ENCODE measurements around the gene PARP9.
"Not testable (repeated sequence)": the region's sequence is repeated elsewhere in the genome, so short reads cannot be mapped to it uniquely, and the experiment has no call there.

Gene PARP9

GRCh38 chr3:122572940-122573412, 8.9 kb upstream of the PARP9 start:
- peak; percentile 41 to 67 for DNase-seq

- DNase-seq, result no peak
These were observed 4.7 kb upstream of the PARP9 start for GRCh38 chr3:122568755-122569154.

DNA sequence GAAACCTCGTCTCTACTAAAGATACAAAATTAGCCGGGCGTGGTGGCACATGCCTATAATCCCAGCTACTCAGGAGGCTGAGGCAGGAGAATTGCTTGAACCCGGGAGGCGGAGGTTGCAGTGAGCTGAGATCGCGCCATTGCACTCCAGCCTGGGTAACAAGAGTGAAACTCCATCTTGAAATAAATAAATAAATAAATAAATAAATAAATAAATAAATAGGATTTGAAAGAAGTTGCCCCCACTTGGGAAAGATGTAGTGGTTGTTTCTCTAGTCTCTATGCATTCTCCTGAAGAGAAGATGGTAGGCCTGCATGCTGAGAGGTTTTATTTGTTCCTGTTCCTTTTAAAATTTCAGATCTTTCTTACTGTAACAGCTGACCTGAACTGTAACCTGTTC, 4.0 kb upstream of the PARP9 start:
- not testable (repeated sequence) for DNase-seq

DNA sequence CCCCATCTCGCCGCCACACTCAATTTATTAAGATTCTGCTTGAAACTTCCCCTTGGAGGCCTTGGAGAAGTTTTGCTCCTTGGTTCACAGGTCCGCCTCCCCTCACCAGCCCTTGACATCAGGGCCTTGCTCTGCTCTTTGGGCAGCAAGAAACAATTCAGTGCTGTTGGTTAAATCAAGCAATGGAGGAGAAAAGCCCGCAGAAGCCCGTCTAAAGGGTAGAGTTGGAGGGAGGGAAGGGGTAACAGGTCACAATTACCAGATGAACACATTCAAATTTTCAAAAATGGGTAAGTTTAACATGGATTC, 429 bp downstream of the PARP9 start:
- peak in 1 of 2 donors; percentile 32 for DNase-seq

- no peak for DNase-seq
These were observed 980 bp downstream of the PARP9 start for GRCh38 chr3:122562923-122563716.

GRCh38 chr3:122560680-122561079, 3.4 kb downstream of the PARP9 start:
- peak; percentile 56 to 85 for DNase-seq

DNA sequence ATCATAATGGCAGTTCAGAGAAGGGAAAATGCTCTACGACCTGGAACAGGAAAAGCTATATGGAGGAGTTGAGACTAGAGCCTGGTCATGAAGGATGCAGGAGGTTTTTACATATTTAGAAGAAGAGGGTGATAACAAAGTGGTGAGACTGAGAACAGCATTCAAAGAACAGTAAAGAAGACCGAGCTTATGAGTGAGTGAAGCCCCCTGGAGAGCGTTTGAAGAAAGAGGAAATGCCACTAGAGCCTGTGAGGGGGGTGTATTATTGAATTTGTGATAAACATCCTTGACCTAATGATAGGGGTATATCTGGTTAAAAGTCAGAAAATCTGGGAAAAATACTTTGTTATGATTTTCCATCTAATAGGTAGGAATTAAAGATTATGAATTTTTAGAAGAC, 4.2 kb downstream of the PARP9 start:
- DNase-seq, result no peak

DNA sequence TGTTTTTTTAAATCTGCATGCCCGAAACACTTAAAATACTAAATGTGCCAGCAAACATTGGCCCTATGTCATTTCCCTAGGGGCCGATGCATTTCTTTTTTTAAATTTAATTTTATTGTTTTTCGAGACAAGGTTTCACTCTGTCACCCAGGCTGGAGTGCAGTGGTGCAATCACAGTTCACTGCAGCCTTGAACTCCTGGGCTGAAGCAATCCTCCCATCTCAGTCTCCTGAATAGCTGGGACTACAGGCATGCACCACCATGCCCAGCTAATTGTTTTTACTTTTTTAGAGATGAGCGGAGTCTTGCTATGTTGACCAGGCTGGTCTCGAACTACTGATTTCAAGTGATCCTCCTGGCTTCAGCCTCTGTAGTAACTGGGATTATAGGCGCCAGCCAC, 5.5 kb downstream of the PARP9 start:
- no peak for DNase-seq

DNA sequence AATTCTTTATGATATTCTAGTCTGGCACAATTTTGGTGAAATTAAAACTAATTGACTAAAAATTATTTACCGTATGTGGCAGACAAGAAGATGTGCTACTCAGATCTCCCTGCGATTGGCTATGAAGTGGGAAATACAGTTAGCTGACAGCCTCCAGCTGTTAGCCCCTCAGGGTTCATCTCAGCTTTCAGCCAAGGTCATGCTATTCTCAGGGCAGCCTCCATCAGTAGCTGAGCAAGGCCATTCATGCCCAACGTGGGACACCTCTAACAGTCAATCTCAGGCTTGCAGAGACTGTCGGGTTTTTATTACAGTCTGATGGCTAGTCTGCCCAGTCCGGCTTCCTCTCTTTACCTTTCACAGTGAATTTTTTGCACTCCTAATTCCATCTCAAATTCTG, 6.7 kb downstream of the PARP9 start:
- DNase-seq, result no peak

DNA sequence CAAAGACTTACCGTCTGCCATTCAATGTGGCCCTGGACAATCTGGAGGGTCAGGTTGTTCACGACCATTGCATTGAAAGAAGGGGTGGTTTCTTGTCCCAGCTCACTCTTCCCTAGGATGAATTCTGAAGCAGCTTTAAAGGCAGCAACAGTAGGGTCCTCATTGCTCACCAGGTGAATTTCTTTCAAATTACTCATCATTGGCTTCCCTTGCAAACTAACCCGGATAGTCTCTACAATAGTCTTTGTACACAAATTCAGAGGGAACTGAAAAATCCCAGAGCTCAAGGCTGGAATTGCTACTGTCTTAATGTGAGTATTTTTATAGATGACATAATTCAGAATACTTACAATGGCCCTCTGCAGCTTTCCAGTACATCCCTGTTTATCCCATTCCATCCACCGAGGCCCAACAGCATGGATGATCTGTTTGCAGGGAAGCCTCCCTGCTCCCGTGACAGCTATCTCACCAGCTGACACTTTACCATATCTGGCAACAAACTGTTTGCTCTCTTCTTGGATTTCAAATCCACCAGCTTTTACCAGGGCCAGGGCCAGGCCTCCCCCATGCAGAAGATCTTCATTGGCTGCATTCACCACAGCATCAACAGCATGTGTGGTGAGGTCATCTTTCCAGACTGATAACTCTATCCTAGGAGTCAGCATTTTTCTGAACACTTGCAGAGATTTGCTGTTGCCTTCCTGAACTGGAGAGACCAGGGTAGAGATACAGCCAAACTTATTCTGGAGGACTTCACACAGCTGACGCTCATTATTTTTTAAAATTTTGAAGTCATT, 8.6 kb downstream of the PARP9 start:
- no peak for DNase-seq

GRCh38 chr3:122553171-122553570, 10.9 kb downstream of the PARP9 start:
- no peak for DNase-seq

GRCh38 chr3:122548619-122549018, 15.5 kb downstream of the PARP9 start:
- no peak for DNase-seq

- no peak for DNase-seq
These were observed 16.0 kb downstream of the PARP9 start for GRCh38 chr3:122548076-122548475.

DNA sequence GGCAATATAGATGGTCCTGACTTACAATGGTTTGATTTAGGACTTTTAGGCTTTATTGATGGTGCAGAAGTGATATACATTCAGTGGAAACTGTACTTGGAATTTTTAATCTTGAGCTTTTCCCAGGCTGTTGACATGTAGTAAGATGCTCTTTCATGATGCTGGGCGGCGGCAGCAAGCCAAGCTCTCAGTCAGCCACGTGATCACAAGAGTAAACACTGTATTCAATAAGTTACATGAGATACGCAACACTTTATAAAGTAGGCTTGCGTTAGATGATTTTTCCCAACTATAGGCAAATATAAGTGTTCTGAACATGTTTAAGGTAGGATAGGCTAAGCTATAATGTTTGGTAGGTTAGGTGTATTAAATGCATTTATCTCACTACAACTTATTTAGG, 17.9 kb downstream of the PARP9 start:
- no peak for DNase-seq

DNA sequence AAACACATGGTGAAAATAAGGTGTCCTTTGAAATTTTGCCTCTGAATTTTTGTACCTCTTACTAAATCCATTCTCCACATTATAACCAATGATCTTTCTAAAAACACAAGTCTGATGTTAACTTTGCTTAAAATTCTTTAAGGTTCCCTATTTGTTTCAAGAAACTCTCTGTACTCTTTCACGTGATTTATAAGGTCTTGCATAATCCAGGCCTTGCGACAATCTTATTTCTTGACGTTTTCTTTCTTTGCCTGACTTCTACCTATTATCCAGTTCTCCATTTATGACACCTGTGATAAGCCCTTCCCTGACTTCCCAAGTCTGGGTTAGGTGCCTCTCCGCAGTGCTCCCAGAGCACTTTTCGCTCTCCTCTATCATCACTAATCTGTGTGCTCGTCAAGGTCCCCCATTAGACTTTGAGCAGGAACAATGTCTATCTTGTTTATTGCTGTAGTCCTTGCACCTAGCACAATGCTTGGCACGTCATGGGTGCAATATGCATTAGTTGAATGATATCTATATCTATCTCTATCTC, 25.1 kb downstream of the PARP9 start:
- DNase-seq, result peak; percentile 35 to 70

GRCh38 chr3:122536632-122537001, 27.5 kb downstream of the PARP9 start:
- no peak for DNase-seq

DNA sequence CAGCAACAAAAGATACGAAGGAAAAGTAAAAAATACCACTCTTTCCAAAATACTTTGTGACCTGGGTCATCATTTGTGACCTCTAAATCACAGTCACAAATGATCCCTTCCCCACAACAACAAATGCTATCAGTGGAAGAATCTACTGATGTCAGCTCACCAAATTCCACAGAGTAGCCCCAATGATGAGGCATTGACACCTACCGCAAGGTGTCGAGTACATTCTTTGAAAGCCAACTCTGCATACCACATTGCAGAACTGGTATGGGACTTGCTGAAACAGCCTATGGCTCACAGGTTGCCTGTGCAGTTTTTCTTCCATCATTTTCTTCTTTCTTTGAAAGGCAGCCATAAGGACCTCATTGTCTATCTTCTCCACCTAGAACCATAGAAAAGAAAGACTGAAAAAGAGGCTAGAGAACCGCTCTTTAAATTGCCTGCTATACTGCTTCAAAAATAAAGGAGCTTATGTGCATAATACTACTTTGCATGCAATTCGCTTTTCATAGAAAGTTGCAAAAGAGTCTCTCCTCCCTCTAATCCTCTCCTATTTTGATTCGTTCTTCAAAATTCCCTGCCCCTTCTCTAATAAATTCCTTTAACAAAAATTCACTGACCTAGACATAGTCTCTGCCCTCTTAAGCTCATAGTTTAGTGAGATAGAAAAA, 28.0 kb downstream of the PARP9 start:
- DNase-seq, result no peak

- DNase-seq, result peak; percentile 60 to 69
These were observed 30.2 kb downstream of the PARP9 start for GRCh38 chr3:122533931-122534334.

DNA sequence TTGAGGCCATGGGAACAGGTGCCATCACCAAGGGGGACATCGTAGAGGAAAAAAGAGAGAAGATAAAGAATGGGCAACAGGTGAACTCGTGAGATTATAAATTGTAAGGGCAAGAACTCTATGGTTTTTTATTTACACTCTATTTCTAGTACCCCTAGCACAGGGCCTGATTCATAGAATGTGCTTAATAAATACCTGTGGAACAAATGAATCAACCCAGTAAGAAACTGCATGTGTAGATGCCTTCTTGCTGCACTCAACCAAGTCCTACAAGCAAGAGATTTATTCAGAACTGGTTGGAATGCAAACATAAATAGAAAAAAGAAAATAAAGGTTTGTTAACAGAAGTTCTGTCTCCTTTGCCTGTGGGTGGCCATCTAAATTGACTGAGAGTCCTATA, 30.6 kb downstream of the PARP9 start:
- no peak for DNase-seq

GRCh38 chr3:122530164-122530563, 33.9 kb downstream of the PARP9 start:
- DNase-seq, result no peak

DNA sequence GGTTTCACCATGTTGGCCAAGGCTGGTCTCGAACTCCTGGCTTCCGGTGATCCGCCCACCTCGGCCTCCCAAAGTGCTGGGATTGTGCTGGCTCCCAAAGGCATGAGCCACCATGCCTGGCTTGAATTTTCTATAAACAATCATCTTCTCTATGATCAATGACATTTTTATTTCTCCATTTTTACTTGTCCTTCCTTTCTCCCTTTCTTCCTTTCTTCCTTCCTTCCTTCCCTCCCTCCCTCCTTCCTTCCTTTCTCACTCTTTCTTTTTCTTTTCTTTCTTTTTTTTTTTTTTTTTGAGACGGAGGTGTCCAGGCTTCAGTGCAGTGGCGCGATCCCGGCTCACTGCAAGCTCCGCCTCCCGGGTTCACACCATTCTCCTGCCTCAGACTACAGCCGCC, 40.8 kb downstream of the PARP9 start:
- DNase-seq, result no peak

DNA sequence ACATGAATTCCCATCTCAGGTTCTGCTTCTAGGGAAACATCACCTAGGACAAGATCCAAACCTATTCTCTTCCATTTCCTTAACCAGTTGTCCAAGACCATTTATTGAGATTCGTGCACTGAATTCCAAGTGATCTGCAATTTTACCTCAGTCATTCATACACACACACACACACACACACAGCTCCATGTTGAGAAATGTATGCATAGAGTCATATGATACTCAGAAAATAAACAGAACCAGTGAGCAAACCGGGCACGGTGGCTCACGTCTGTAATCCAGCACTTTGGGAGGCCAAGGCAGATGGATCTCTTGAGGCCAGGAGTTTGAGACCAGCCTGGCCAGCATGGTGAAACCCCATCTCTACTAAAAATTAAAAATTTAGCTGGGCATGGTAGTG, 43.2 kb downstream of the PARP9 start:
- DNase-seq, result no peak

- DNase-seq, result peak in 1 of 2 donors; percentile 29
These were observed 44.4 kb downstream of the PARP9 start for GRCh38 chr3:122519693-122520092.
